ENCODE data around the gene ARHGEF19. TPM values are rescaled to one million over a fixed set of nuclear protein-coding genes. Genes with fewer than 3 reads are reported as not detected.

The ARHGEF19 gene
- total RNA-seq (10 to 100 TPM in 1 of 7 donors, 1 to 10 TPM in 6; 3.5 to 12.9 (median 8.0) TPM), polyA plus RNA-seq (1 to 10 TPM; 4.8 to 7.7 (median 6.4) TPM)
- long read RNA-seq, donor 1, result 0 reads
- long read RNA-seq, donor 2, partial matches to known transcripts, result 0 of 1 reads
- long read RNA-seq, donor 2, other reads (novel, unspliced or antisense), result 0 of 1 reads

DNA sequence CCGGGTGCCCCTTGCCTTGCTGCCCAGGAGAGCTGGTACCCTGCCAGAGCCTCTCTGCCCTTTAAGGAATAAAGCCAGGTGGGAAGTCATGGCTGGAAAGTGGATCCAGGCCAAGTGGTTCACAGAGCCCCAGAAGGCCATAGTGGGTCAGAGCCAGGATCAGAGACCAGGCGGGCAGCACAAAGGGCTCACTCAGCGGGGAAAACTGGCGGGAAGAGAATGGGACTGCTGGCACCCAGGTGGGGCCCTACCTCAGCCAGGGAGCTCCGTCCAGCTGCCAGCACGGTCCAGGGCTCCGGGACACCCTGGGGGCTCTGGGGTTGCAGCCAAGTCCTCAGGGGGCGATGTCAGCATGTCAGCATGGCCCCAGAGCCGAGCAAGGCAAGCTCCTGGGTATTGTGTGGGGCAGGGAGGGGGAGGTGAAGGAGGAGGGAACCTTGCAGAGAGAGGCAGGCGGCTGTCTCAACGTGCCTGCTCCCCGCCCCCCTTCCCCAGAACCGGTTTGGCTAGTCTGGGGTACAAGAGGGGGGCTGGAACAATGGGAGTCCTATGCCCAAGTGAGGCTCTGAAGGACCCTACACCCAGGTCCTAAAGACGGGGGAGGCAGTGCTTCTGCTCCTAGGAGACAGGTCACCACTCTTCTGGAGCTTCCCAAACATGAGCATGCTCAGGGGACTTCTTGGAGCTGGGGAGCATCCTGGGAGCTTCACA is at the start of gene ARHGEF19:
ARHGEF19 (minus strand) TSS at position 402 of the 711 bp plus-strand sequence. CDS start 3,598 bp downstream, outside the sequence.
- intact Hi-C loops (cut with DNase I; ENCODE audit: low total_unique reads), result no loop called here
- H3K36me3 ChIP-seq, result no peaks in the 10 kb centered on the region
- no peak within 1 kb of the TSS for H3K27ac ChIP-seq
- 55 to 73% (median 59%) methylated on average over 6 to 14 of the region's 14 CpGs for WGBS, 5 donors
- peaks cover 0 to 9% (median 0%) of the 10 kb centered on the region in 7 donors for H3K27me3 ChIP-seq (replicated peaks in 1 of 7)
- peaks cover 0 to 28% (median 15%) of the 10 kb centered on the region in 6 donors for H3K4me1 ChIP-seq
- no peak for TF ChIP-seq POLR2AphosphoS5 (IDR thresholded peaks at IDR 0.05)
- no peaks in the 10 kb centered on the region for H3K9me3 ChIP-seq
- no peak within 1 kb of the TSS for H3K4me3 ChIP-seq
- no peak for DNase-seq

GRCh38 chr1:16262067-16262466 is 49.6 kb upstream of the ARHGEF19 start:
- WGBS, 5 donors, result 93 to 100% (median 95%) methylated on average over 1 of the region's 1 CpG
- Histone ChIP-seq H3K9me3 (no peaks in the 10 kb centered on the region), H3K27me3 (replicated peaks in 1 of 7) (no peaks in the 10 kb centered on the region), H3K4me3 (no peak overlapping the region), H3K36me3 (peaks cover 0 to 25% (median 1%) of the 10 kb centered on the region in 6 donors), H3K27ac (no peak overlapping the region), H3K4me1 (peaks cover 0 to 18% (median 8%) of the 10 kb centered on the region in 6 donors)
- TF ChIP-seq POLR2A (IDR thresholded peaks at IDR 0.05), result no peak
- TF ChIP-seq POLR2AphosphoS5 (IDR thresholded peaks at IDR 0.05), result no peak
- TF ChIP-seq, protein P1, sequence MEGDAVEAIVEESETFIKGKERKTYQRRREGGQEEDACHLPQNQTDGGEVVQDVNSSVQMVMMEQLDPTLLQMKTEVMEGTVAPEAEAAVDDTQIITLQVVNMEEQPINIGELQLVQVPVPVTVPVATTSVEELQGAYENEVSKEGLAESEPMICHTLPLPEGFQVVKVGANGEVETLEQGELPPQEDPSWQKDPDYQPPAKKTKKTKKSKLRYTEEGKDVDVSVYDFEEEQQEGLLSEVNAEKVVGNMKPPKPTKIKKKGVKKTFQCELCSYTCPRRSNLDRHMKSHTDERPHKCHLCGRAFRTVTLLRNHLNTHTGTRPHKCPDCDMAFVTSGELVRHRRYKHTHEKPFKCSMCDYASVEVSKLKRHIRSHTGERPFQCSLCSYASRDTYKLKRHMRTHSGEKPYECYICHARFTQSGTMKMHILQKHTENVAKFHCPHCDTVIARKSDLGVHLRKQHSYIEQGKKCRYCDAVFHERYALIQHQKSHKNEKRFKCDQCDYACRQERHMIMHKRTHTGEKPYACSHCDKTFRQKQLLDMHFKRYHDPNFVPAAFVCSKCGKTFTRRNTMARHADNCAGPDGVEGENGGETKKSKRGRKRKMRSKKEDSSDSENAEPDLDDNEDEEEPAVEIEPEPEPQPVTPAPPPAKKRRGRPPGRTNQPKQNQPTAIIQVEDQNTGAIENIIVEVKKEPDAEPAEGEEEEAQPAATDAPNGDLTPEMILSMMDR (IDR thresholded peaks at IDR 0.05 in 8 of 11, conservative IDR thresholded peaks at IDR 0.05 in 3 of 11), result no peak
- no peak for DNase-seq
- intact Hi-C loops (cut with DNase I; ENCODE audit: low total_unique reads), result no loop called here

DNA sequence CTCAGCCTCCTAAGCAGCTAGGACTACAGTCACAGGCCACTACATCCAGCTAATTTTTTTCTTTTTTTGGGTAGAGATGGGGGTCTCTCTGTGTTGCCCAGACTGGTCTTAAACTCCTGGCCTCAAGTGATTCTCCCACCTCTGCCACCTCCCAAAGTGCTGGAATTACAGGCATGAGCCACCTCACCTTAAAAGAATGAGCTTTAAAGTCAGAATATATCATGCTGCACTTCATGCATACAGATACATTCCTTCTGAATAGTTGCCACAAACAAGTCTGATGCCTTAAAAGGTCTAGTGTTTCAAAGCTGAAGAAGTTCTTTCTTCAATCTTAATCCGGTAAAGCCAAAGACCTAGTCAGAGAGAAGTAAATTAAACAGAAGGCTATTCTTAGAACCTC is 48.4 kb upstream of the ARHGEF19 start:
- Histone ChIP-seq H3K36me3 (peaks cover 0 to 36% (median 10%) of the 10 kb centered on the region in 6 donors), H3K27me3 (replicated peaks in 1 of 7) (no peaks in the 10 kb centered on the region), H3K4me3 (no peak overlapping the region), H3K9me3 (no peaks in the 10 kb centered on the region), H3K4me1 (peaks cover 0 to 6% (median under 1%) of the 10 kb centered on the region in 6 donors), H3K27ac (no peak overlapping the region)
- intact Hi-C loops (cut with DNase I; ENCODE audit: low total_unique reads), result no loop called here
- no peak for DNase-seq
- 85 to 97% (median 93%) methylated on average over 1 of the region's 1 CpG for WGBS, 5 donors
- TF ChIP-seq, protein P1 (IDR thresholded peaks at IDR 0.05 in 8 of 11, conservative IDR thresholded peaks at IDR 0.05 in 3 of 11), result no peak
- TF ChIP-seq POLR2AphosphoS5 (IDR thresholded peaks at IDR 0.05) (no peak), POLR2A (IDR thresholded peaks at IDR 0.05) (no peak)

DNA sequence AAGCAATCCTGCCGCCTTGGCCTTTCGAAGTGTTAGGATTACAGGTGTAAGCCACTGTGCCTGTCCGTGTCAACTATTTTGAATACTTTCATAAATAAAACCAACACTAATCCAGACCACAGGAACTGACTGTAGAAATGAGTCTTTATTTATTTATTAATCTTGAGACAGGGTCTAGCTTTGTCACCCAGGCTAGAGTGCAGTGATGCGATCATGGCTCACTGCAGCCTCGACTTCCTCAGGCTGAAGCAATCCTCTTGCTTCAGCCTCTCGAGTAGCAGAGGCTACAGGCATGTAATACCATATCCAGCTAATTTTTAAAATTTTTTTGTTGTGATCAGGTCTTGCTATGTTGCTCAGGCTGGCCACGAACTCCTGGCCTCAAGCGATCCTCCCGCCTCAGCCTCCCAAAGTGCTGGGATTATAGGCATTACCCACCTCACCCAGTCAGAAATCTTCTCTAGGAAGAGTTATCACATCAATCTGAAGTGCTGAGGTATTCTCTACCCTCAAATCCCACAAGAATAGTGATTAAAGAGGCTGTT is 46.2 kb upstream of the ARHGEF19 start:
- WGBS, 5 donors, result 86 to 96% (median 91%) methylated on average over 9 of the region's 9 CpGs
- Histone ChIP-seq H3K4me1 (peaks cover 0 to 5% (median 0%) of the 10 kb centered on the region in 6 donors), H3K27ac (no peak overlapping the region), H3K27me3 (replicated peaks in 1 of 7) (no peaks in the 10 kb centered on the region), H3K36me3 (peaks cover 4 to 57% (median 28%) of the 10 kb centered on the region in 6 donors), H3K9me3 (no peaks in the 10 kb centered on the region), H3K4me3 (no peak overlapping the region)
- intact Hi-C loops (cut with DNase I; ENCODE audit: low total_unique reads), result no loop called here
- TF ChIP-seq, protein P1 (IDR thresholded peaks at IDR 0.05 in 8 of 11, conservative IDR thresholded peaks at IDR 0.05 in 3 of 11), result no peak
- TF ChIP-seq POLR2AphosphoS5 (IDR thresholded peaks at IDR 0.05) (no peak), POLR2A (IDR thresholded peaks at IDR 0.05) (no peak)
- DNase-seq, result no peak

Measured in spleen (tissue), 13 donors.